IPS DF 4.7 (cell line): ENCODE results near the gene DIAPH1.

ENCODE experiments used
- DNase-seq: peaks from one replicate; pipeline ENCODE4 v3.0.0-alpha.2; 2013; ENCODE audit warnings: low spot score; ENCODE audit errors: extremely low read depth

DIAPH1 gene

GRCh38 chr5:141519605-141520565 lies 98.9 kb downstream of the DIAPH1 start:
- DNase-seq = no peak

DNA sequence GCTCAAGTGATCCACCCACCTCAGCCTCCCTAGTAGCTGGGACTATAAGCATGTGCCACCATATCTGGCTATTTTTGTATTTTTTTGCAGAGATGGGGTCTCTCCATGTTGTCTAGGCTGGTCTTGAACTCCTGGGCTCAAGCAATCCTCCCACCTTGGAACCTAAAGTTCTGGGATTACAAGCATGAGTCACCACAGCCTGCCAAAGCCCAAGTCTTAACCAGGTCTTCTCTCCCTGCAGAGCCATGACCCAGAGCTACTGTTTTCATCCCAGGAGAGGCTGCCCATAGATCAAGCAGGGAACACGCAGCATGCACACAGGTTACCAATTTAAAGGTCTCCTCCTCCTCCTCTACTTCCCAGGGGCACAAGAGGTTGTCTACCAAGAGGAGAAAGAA lies 100.2 kb downstream of the DIAPH1 start:
- no peak for DNase-seq

- DNase-seq = no peak
These were observed 100.8 kb downstream of the DIAPH1 start for GRCh38 chr5:141517880-141518617.

GRCh38 chr5:141517312-141517711 lies 101.5 kb downstream of the DIAPH1 start:
- DNase-seq = no peak

- no peak for DNase-seq
These were observed 102.2 kb downstream of the DIAPH1 start for GRCh38 chr5:141516672-141517025.

DNA sequence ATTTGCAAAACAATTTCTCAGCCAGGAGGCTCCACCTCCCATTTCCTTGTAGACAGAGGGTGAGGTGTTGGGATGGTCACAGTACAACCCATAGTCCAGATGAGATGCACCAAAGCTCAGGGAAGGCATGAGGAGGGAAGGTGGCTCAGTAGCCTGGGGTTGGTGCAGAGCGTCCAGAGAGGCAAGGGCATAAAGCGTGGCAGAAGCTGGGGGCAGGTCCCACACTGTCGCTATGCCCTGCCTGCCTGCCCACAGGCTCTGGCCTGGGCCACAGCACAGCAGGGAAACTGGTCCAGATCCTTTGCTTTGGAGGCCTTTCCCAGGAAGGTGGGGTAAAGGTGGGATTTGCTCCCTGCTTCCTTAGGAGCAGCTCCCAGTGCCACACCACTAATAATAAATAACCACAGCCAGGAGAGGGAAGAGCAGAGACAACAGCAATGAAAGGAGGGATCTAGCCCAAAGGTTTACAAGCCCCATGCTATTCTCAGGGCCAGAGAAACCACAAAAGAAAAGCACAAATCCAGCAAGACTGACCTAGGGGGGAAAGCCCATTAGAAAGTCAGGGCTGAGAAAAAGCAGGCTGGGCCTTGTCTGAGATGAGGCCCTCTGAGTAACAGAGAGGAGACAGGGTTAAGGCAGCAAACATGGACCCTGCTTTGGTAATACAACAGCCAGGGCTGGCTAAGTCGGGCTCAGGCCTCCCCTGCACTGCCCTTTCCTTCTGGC lies 102.7 kb downstream of the DIAPH1 start:
- no peak for DNase-seq

DNA sequence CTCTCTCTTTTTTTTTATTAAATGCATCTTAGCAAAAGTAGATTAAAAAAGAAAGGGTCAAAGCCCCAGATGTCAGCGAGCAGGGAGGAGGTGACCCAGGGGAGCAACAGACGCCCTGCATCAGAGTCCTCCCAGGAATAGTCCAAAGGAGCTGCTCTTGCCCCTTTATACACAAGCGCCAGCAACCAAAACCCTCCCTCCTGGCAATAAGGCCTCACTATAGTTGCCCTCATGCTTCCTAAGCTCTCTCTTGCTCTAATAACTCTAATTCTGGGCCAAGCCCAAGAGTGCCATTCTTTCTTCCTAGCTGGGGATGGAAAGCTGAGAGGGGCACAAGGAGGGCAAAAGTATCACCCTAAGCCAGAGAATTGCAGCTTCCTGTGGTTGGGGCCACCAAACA lies 103.7 kb downstream of the DIAPH1 start:
- DNase-seq = no peak

- no peak for DNase-seq
These were observed 104.3 kb downstream of the DIAPH1 start for GRCh38 chr5:141514330-141515133.

- DNase-seq = no peak
These were observed 105.0 kb downstream of the DIAPH1 start for GRCh38 chr5:141513627-141514329.

- DNase-seq = no peak
These were observed 105.7 kb downstream of the DIAPH1 start for GRCh38 chr5:141512911-141513626.

DNA sequence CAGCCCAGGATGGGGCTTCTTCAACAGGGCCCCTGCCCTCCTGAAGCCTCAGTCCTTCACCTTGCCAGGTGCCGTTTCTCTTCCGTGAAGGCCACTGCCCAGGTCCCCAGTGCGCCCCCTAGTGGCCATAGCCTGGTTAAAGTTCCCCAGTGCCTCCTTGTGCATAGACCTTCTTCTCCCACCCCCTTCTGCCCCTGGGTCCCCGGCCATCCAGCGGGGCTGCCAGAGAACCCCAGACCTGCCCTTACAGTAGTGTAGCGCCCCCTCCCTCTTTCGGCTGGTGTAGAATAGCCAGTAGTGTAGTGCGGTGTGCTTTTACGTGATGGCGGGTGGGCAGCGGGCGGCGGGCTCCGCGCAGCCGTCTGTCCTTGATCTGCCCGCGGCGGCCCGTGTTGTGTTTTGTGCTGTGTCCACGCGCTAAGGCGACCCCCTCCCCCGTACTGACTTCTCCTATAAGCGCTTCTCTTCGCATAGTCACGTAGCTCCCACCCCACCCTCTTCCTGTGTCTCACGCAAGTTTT lies 106.3 kb downstream of the DIAPH1 start:
- no peak for DNase-seq

- DNase-seq = no peak
These were observed 107.0 kb downstream of the DIAPH1 start for GRCh38 chr5:141511771-141512325.

- no peak for DNase-seq
These were observed 107.8 kb downstream of the DIAPH1 start for GRCh38 chr5:141510850-141511601.

- DNase-seq = no peak
These were observed 108.6 kb downstream of the DIAPH1 start for GRCh38 chr5:141510160-141510559.

DNA sequence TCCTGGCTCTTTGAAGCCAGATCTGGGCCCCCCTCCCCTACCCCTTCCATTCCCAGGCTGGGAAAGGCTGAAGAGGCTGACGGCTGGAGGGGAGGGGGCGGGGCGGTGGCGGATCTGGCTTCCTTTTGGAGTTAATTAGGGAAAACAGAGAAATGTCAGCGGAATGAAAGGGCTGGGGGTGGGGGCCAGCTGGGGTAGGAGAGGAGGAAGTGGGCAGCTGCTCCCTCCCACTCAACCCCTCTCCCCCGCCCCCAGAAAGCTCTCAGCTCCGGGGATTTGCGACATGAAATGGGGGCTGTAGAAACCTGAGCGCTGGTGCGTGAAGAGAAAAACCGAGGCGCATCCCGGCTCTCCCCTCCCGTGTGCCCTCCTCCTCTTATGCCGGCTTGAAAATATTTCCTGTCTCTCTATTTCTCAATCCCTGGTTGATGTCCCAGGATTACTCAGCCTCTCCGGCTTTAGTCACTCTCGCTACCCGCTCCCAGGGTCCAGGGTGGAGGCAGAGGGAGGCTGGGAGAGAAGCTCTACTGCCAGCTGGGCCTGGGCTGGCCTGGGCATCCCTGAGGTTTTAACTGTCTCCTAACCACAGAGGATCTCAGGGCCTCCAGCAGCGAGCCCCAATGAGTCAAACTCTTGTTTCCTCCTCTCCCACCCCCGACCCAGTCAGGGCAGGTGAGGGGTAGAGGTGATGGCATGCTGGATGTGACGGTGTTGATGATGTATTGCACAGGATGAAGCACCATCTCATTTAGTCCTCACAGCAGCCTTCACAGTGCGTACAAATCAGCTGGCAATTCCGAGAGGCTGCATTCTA lies 109.8 kb downstream of the DIAPH1 start:
- DNase-seq = no peak

DNA sequence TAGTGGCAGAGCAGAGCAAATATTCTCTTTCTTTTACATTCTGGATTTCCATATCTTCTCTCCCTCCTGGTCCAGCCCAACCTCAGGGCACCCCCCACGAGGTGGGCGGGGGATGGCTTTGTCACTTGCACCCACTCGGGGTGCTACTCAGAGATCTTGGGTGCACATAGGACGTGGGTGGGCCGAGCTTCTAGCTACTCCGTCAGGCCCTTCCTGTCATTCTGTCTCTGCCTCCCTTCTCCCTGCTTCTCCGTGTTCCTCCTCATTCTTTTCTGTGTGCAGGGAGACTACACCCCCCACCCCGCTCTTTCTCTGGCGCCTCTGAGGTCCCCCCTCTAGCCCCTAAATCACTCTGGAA lies 110.4 kb downstream of the DIAPH1 start:
- DNase-seq = no peak

- no peak for DNase-seq
These were observed 111.3 kb downstream of the DIAPH1 start for GRCh38 chr5:141507387-141508091.
